ENCODE measurements around the gene NRXN3. TPM values are rescaled to one million over a fixed set of nuclear protein-coding genes. Genes with fewer than 3 reads are reported as not detected.

The NRXN3 gene
- total RNA-seq, 1 donor from 2014 or later, result 1.6 TPM

- Histone ChIP-seq H3K27me3 (ENCODE audit: control insufficient read depth, insufficient read depth, low read length) (no peaks in the 10 kb centered on the region), H3K4me3 (ENCODE audit: low read depth, low read length) (no peak overlapping the region), H3K36me3 (ENCODE audit: control insufficient read depth, insufficient read depth, low read length) (no peaks in the 10 kb centered on the region)
- TF ChIP-seq CTCF (IDR thresholded peaks at IDR 0.05; ENCODE audit: insufficient read depth, low read length, poor library complexity, severe bottlenecking), result no peak
- no peak for DNase-seq (ENCODE audit: low read depth)
These were observed 1332.6 kb downstream of the NRXN3 start for GRCh38 chr14:79502751-79503148.

GRCh38 chr14:79510659-79511058 is 1340.5 kb downstream of the NRXN3 start:
- Histone ChIP-seq H3K27me3 (ENCODE audit: control insufficient read depth, insufficient read depth, low read length) (no peaks in the 10 kb centered on the region), H3K4me3 (ENCODE audit: low read depth, low read length) (no peak overlapping the region), H3K36me3 (ENCODE audit: control insufficient read depth, insufficient read depth, low read length) (no peaks in the 10 kb centered on the region)
- TF ChIP-seq CTCF (IDR thresholded peaks at IDR 0.05; ENCODE audit: insufficient read depth, low read length, poor library complexity, severe bottlenecking), result no peak
- peak; percentile 25 for DNase-seq (ENCODE audit: low read depth)

DNA sequence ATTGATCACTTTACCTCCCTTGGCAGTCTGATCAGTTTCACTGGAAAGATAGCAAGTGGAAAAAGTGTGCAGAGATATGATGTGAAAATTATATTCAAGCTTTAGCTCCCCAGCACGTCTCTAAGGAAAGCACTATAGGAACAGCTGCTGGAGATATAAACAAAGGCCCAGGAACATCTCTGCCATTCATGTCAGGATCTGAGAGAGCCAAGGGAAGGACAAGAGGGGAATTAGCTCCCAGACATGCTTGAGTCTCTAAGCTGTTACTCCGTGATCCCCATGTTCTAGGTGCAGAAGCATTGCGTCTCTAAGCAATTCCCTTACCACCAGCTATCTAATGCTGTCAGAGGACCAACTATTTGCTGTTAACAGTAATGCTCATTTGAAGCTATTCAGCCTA is 1341.0 kb downstream of the NRXN3 start:
- no peak for TF ChIP-seq CTCF (IDR thresholded peaks at IDR 0.05; ENCODE audit: insufficient read depth, low read length, poor library complexity, severe bottlenecking)
- DNase-seq (ENCODE audit: low read depth), result no peak
- no peaks in the 10 kb centered on the region for H3K27me3 ChIP-seq (ENCODE audit: control insufficient read depth, insufficient read depth, low read length)
- no peak overlapping the region for H3K4me3 ChIP-seq (ENCODE audit: low read depth, low read length)
- H3K36me3 ChIP-seq (ENCODE audit: control insufficient read depth, insufficient read depth, low read length), result no peaks in the 10 kb centered on the region

DNA sequence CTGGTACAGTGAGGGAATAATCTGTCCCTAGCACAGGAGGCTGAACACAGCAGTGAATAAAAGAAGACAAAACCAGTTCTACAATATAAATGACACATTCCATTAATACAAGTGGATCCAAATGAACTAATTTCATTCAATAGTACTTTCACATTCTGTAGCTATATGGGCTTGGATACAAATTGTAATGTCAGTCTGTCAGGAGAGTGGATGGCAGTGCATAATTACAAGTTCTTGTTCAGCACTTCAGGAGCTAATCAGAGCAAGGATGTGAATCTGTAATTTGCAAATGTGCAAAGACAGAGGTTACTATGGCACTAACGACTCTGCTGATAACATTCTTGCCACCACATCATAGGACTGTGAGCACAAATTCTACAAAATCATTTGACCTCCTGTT is 1343.3 kb downstream of the NRXN3 start:
- no peak for DNase-seq (ENCODE audit: low read depth)
- no peaks in the 10 kb centered on the region for H3K36me3 ChIP-seq (ENCODE audit: control insufficient read depth, insufficient read depth, low read length)
- H3K27me3 ChIP-seq (ENCODE audit: control insufficient read depth, insufficient read depth, low read length), result no peaks in the 10 kb centered on the region
- TF ChIP-seq CTCF (IDR thresholded peaks at IDR 0.05; ENCODE audit: insufficient read depth, low read length, poor library complexity, severe bottlenecking), result no peak
- H3K4me3 ChIP-seq (ENCODE audit: low read depth, low read length), result no peak overlapping the region

- H3K36me3 ChIP-seq (ENCODE audit: control insufficient read depth, insufficient read depth, low read length), result no peaks in the 10 kb centered on the region
- no peaks in the 10 kb centered on the region for H3K27me3 ChIP-seq (ENCODE audit: control insufficient read depth, insufficient read depth, low read length)
- no peak for TF ChIP-seq CTCF (IDR thresholded peaks at IDR 0.05; ENCODE audit: insufficient read depth, low read length, poor library complexity, severe bottlenecking)
- DNase-seq (ENCODE audit: low read depth), result peak; percentile 86
- no peak overlapping the region for H3K4me3 ChIP-seq (ENCODE audit: low read depth, low read length)
These were observed 1344.5 kb downstream of the NRXN3 start for GRCh38 chr14:79514700-79515099.

DNA sequence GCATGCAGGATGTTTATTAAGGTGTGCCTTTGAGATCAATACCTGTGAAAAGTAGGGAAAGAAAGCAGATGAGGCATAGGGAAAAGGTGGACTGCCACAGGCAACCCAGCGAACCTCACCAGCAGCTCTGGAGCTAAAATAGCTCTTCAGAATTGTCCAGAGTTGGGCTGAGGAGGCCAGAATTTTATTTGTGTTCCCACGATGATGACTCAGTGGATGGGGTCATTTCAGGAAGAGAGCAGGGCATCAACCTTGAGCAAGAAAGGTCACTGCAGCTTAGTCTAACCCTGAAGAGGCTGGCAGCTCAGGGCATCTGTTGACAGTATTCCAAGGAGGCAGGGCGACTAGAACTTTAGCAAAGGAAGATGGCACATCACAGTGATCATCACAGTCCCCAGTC is 1345.0 kb downstream of the NRXN3 start:
- Histone ChIP-seq H3K4me3 (ENCODE audit: low read depth, low read length) (no peak overlapping the region), H3K27me3 (ENCODE audit: control insufficient read depth, insufficient read depth, low read length) (no peaks in the 10 kb centered on the region), H3K36me3 (ENCODE audit: control insufficient read depth, insufficient read depth, low read length) (no peaks in the 10 kb centered on the region)
- DNase-seq (ENCODE audit: low read depth), result no peak
- no peak for TF ChIP-seq CTCF (IDR thresholded peaks at IDR 0.05; ENCODE audit: insufficient read depth, low read length, poor library complexity, severe bottlenecking)
